ENCODE measurements around the gene LAG3.

The LAG3 gene

DNA sequence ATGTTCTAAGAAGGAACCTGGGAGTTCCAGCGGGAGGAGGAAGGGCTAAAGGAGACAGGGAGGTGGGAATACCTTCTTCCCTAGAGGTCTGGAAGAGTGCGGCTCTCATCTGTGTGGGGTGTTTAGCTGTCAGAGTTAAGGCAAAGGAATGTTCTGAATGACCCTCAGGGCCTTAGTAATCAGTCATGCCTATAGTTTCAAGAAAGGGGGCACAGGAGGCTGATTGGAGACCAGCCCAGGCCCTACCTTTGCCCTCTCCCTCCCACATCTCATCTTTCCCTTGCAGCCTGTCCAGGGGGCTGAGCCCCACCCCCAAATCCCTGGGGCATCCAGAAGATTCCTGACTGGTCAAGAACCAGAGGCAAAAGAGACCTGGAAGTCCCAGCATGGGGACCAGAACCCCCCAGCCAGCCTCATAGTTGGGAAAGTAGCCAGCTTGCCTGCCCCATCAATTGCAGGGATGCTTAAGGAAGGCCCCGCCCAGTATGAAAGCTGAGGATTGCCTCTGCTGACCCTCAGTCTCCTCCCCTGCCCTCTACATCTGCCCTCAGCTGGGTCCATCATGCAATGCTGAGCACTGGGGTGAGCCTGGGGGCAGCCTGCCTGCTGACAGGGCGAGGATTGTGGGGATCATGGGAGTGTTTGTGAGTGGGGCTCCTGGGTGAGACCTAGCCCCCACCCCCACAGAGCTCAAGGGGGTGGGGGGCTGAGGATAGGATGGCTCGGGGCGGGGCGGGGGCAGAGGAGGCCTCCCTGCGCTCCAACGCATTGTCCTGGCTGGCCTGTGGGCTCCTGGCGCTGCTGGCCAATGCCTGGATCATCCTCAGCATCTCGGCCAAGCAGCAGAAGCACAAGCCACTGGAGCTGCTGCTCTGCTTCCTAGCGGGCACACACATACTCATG lies 51.1 kb downstream of the LAG3 start:
- no peak for DNase-seq (ENCODE audit: low read depth)

DNA sequence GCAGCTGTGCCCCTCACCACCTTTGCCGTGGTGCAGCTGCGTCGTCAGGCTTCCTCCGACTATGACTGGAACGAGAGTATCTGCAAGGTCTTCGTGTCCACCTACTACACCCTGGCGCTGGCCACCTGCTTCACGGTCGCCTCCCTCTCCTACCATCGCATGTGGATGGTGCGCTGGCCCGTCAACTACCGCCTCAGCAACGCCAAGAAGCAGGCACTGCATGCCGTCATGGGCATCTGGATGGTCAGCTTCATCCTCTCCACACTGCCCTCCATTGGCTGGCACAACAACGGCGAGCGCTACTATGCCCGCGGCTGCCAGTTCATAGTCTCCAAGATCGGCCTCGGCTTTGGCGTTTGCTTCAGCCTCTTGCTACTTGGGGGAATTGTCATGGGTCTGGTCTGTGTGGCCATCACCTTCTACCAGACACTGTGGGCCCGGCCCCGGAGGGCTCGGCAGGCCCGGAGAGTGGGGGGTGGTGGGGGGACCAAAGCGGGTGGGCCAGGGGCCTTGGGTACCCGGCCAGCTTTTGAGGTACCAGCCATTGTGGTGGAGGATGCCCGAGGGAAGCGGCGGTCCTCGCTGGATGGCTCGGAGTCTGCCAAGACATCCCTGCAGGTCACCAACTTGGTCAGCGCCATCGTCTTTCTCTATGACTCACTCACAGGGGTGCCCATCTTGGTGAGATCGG lies 51.9 kb downstream of the LAG3 start:
- DNase-seq (ENCODE audit: low read depth): no peak

DNA sequence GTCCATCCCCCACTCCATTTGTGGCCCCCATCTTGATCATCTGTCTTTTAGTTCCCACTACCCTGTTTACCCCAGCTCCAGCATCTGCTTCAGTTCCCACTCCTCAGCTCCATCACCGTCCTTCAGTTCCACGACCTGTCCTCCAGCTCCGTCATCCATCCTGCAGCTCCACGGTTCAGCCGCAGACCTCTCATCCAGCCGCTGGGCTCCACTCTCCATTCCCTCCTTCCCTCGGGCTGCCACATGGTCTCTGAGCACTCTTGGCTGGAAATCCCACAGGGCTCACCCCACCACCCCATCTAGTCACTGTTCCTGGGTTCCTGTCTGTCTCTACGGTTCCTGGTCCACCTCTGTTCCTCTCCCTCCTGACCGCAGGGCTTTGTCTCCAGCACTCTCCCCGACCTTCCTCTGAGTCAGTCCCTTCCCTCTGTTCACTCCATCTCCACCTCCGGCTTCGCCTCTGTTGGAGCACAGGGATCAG lies 52.6 kb downstream of the LAG3 start:
- peak; percentile 11 for DNase-seq (ENCODE audit: low read depth)

DNA sequence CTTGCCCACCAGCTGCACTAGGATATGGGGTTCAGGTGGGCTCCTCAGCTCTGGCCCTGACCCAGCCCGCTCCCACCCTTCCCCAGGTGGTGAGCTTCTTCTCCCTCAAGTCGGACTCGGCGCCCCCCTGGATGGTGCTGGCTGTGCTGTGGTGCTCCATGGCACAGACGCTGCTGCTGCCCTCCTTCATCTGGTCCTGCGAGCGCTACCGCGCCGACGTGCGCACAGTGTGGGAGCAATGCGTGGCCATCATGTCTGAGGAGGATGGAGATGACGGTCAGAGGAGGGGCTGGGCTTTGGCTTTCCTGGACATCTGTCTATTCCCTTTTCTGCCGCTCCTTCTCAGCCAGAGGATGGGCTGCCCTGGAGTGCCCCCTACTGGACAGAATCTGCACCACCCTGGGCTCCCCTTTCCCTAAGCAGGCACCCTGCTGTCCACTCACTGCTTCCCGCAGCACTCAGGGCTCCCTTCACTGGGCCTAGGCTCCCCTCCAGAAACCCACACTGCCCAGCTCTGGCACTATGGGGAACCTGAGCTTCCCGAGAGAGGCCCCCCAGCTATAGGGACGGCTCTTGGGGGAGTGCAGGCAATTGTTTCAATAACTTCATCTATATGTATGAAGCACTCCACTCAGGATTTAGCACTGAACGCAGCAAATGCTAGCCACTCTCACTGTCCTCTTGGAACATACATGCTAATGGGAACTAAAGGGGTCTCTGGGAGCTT lies 53.2 kb downstream of the LAG3 start:
- peak; percentile 68 for DNase-seq (ENCODE audit: low read depth)

DNA sequence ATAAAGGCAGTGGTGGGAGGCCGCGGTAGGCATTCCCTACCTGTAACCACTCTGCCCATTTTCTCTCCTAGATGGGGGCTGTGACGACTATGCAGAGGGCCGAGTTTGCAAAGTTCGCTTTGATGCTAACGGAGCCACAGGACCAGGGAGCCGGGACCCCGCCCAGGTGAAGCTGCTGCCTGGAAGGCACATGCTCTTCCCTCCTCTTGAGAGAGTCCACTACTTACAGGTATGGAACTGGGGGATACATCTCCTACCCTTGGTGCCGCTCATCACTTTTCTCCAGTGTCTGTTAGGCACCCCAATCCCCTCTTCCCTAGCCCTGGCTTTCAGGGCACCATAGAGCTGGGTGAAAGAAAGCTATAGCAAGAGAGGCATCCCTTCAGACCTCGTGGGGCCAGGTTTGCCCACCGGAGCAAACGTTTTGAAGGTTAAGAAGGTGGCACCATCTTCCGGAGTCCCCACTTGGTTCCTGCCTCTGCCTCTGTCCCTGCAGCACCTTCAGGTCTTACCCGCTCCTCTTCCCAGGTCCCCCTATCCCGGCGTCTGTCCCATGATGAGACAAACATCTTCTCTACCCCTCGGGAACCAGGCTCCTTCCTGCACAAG lies 53.9 kb downstream of the LAG3 start:
- no peak for DNase-seq (ENCODE audit: low read depth)

DNA sequence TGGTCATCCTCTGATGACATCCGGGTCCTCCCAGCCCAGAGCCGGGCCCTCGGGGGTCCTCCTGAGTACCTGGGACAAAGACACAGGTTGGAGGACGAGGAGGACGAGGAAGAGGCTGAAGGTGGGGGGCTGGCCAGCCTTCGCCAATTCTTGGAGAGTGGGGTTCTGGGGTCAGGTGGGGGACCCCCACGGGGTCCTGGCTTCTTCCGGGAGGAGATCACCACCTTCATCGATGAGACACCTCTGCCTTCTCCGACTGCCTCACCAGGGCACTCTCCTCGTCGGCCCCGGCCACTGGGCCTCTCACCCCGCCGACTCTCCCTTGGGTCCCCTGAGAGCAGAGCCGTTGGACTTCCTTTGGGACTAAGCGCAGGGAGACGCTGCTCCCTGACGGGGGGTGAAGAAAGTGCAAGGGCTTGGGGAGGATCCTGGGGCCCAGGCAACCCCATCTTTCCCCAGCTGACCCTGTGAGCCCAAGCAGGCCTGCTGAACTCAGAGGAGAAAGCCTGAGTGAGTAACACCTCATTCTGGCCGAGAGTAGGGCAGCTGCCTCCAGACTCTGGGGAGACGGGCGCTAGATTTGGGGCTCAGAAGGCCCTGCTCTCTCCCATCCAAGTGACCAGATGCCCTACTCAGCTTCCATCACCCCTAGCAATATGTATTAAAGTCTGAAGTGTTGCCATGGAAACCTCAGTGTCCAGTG lies 54.6 kb downstream of the LAG3 start:
- DNase-seq (ENCODE audit: low read depth): no peak

DNA sequence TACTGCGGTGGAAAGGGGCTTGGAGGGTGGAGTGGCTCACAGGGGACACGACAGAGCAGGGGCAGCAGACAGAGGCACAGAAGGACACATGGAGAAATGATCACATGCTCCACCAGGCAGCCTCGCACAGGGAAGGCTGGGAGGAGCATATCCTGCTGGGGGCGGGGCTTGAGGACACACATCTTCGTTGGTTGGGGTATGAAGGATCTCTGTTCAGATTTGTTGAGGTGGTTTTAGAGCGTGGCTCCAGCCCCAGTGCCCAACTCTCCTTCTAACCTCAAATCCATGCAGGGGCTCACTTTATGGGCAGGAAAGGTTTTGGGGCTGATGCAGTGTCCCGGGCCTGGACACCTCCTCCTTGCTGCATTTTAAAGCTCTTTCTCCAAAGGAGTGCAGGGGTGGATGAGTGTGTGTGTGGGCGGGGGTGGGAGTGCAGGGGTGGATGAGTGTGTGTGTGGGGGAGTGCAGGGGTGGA lies 55.2 kb downstream of the LAG3 start:
- no peak for DNase-seq (ENCODE audit: low read depth)
